NCI-H128 (cell line): ENCODE data around the gene VWA5B1.

Experiments
- DNase-seq: peaks from one replicate; lab custom pipeline; 2025; ENCODE audit not compliant: unreplicated experiment; lab: John Stamatoyannopoulos, UW

VWA5B1 gene

DNA sequence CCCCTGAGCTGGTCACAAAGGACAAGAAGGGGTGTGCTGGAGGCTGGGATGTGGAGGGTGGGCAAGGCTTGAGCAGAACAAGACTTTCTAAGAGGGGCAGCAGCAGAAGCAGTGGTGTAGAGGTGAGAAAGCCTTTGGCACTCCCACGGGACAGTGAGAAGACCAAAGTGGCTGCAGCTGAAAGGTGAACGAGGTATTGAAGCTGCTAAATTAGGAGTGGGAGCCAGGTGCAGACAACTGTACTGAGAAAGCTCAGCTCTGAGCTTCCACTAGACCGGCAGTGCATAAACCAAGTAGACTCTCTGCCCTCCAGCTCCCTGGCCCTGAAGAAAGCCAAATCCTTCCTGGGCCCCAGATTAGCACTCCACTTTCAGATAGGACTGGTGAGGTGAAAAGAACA is 93.0 kb downstream of the VWA5B1 start:
- no peak for DNase-seq

DNA sequence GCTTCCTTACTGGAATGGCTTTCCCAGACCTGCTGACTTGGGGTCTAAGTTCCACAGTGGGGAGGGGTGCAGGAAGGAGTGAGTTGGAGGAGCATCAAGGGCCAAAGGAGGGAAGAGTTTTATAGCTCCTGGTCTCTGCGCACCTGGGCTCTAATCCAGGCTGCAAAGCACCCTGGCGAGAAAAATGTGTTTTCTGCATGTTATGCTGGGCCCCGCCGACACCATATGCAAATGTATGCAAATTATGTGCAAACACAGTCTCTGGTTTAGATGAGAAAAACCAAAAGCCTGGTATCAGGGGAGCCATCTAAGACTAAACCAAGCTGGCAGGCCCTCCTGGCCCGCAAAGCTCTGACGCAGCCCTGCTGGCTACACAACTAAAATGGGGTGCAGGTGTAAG is 95.0 kb downstream of the VWA5B1 start:
- no peak for DNase-seq

DNA sequence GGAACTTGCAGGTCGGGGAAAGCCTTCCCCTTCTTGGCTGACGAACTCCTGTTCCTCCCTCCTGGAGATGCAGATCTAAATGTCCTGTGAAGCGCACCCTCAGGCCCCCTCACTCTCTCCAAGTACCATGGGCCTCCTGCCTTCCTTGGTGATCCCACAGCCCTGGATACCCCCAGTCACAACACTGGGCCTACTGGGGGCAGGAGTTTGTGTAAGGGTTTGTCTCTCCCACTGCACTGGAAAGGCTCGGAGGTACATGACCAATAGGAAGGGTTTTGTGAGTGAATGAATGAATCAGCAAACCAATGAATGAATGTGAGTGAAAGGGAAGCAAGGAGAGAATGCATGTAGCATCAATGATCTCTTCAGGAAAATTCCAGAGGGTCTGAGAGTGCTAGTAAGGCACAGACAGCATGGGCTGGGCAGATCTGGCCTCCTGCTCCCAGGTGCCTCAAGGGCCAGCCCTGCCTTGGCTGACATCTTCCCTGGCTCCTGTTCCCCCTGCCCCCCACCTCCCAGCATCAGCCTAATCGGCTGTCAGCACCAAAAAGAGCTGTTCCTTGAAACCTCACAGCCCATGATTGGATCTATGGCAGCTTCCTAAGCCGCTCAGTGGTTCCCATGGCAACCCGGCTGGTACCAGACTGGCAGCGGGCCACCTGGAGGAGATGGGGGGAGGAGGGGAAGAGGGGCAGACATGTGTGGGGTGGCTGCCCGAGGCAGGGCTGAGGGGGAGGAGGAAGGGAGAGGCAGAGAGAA is 95.8 kb downstream of the VWA5B1 start:
- DNase-seq, result no peak

DNA sequence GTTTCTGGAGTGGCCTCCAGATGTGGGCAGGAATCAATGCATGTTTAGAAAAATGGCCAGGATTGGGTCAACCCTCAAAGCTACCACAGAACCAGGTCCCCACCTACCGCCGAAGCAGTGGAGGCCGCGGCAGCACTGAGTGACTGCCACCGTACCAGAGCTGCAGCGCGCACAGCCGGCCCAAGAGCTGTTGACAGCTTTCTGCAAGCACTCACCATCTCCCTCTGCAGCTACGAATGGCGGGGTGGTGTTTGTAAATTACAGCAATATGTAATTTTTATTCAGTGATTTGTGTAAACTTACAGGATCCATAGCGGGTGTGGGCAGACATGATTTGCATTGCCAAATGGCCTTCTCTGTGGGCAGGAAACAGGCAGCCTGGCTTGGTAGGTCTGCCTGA is 98.9 kb downstream of the VWA5B1 start:
- no peak for DNase-seq

DNA sequence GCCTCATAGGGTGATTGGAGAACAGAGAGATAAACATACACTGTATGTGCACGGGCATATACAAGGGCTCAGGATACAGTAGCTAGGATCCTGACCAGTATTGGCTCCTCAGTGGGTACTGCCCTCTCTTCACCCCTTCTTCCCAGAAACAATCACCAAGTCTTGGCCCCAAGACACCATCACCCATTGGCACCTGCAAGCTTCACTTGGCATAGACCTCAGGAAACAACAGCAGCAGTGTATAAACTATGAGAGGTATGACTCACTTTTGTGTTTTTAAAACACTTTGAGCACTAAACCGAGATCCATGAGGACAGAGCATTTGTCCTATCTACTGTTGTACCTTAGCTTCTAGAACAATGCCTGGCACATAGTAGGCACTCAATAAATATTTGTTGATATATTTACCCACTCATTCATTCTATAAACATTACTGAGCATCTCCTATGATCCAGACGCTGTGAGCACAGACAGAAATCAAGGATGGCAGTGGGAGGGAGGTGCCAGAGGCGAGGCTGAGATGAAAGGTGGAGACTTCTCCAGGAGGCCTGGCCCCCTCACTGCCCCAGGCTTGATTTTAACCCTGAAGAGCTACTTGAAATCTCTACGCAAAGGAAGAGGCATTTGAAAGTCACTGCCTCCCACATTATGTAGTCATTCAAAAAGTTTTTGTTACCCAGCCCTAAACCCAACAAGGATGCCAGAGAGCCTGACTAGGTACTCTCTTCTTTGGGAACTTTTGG is 100.1 kb downstream of the VWA5B1 start:
- no peak for DNase-seq

DNA sequence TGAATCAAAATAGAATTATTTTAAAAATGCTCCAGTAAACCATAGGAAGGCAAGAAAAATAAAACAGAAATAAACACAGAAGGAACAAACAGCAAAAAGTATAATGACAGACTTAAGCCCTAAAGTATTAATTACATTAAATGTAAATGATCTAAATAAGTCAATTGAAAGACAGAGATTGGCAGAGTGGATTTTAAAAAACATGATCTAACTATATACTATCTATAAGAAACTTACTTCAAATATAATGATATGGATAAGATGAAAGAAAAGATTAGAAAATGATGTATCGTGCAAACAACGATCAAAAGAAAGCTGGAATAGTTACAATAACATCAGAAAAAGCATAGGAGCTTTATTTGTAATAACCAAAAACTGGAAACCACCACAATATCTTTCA is 104.6 kb downstream of the VWA5B1 start:
- DNase-seq, result no peak

DNA sequence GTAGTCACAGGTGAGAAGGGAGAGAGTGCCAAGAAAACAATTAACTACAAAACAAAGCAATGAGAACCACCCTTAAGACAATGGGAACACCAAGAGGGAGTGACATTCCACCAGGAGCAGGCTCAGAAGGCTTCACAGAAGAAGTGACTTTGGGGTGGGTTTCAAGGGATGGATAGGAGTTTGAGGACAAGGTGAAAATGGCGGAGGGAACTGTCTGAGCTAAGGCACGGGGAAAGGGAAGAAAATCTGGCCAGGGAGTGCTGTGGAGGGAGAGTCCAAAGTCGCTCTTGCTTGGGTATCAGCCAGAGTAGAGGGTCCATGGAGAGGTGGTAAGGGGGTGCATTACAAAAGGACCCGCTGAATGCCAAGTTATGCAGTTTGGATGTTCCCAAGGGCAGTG is 108.1 kb downstream of the VWA5B1 start:
- no peak for DNase-seq

DNA sequence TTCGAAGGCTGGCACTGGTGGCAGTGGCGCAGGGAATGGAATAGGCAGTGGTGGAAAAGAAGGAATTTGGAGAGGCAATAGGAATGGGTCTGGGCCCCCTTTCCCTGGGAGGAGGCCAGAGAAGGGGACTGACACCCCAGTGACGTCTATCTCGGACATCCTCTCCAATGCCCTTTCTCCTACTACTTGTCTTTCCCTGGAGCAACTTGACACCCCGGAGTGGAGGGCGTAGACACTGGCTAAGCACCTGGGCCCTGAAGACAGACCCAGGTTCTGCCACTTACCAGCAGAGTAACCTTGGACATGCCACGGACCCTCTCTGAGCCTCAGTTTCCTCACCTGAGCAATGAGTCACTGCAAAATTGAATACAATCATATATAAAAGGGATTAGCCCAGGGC is 108.5 kb downstream of the VWA5B1 start:
- no peak for DNase-seq

DNA sequence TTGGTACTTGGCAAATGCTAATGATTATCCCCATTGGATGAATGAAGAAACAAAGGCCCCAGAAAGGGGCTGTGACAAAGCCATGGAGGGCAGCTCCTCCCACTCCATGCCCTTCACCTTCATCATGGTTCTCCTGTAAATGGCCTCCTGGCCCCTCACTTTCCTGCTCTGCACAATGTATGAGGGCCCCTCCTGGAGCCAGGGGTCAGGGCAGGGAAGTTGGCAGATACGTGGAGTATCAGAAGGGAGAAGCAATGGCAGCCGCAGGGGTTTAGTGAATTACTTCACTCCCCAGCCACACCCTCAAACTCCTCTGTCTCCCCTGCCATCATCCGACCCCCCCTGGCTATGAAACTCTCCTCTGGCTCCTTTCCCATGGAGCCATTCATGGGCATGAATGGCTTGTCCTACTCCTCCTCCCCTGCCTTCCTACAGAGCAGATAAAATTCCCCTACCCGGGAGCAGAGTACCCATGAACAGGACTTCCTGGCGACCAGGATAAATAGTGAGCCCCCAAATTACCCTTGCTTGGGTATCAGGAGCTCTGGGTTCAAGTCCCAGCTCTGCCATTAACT is 109.0 kb downstream of the VWA5B1 start:
- DNase-seq, result no peak

DNA sequence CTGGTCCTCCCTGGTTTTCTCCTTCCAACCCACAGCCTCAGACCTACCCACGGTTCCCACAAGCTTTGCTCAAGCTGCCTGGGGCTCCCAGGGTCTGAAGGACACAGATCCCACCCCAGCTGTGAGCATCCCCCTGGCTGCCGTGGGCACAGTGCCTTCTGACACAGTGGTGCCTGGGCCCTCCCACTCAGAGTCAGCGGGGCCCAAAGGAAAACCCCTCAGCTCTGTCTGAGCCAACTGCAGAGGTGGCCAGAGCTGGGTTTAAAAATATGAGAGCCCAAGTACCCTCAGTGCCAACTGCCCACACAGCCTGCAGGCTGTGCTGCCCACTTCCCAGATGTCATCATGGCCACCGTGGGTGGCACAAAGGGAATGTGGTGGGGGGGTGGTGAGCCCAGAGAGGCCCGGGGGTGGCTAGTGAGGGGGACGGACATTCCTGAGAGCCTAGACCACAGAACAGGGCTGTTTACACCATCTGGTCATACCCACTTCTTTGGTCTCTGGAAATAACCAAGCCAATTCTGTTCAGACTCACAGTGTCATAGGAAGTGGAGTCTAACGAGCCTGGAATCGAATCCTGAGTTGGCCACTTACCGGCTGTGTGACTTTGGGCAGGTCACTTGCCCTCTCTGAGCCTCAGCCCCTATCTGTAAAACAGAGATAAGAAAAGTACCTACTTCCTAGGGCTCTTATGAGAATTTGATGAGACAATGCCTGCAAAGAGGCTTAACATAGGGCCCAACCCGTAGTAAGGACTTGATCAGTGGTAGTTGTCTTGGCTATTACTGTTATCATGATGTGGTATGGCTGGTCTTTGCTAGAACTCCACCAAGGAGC is 109.9 kb downstream of the VWA5B1 start:
- no peak for DNase-seq

DNA sequence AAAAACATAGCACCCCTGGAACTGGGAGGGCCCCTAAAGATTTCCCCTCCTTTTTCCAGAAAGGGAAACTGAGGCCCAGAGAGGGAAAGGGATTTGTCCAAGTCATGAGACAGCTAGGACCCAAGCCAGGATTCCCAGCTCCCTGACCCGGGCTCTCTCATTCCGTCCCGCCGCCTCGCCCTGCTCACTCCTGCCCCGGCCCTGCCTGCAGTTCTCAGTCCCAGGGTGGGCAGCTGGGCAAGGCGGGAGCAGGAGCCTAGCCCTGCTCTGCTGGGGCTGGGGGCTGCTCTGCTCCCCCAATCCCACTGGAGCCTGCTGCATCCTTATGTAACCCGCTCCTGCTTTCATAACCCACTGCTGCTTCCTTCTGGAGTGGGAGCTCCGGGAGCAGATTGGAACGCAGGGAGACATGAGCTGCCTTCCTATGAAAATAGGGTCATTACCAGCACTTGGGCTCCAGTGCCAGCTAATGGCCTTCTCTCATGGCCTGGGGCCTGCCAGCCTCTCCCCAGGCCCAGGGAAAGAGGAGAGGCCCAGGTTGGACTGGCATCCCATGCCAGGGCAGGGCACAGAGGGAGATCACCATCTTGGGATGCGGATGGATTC is 110.8 kb downstream of the VWA5B1 start:
- DNase-seq, result no peak

DNA sequence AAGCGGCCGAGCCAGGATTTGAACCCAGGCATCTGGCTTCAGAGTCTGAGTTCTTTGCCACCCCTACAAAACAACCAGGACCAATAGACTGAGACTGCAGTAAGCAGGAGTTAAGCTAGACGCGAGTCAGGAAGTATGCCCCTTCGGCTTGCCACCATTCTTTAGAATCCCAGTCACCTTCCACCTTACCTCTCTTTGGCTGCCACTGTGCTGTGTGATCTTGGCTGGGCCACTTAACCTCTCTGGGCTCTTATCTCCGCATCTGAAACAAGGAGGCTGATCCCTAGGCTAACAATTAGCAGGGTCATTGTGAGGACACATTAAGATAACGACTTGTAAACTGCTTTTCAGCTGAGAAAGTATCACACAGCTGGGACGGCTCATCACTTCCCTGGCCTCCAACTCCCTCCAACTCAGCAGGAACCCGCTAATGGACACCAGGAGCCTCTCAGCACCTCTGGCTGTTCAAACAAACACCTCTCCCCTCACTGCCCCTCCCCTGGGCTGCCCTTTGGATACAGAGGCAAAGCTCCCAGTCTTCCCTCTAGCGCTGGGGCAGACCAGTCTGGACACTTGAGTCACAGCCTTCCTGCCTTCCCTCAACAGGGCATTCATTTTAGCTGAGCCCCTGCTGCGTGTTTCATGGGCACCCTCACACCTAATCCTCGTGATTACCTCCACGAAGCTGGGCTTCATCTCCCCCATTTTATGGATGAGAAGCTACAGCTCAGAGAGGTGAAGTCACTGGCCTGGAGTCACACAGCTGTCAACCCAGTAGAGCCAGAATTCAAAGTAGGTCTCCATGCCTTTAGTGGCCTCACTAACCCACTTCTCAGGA is 112.1 kb downstream of the VWA5B1 start:
- no peak for DNase-seq

DNA sequence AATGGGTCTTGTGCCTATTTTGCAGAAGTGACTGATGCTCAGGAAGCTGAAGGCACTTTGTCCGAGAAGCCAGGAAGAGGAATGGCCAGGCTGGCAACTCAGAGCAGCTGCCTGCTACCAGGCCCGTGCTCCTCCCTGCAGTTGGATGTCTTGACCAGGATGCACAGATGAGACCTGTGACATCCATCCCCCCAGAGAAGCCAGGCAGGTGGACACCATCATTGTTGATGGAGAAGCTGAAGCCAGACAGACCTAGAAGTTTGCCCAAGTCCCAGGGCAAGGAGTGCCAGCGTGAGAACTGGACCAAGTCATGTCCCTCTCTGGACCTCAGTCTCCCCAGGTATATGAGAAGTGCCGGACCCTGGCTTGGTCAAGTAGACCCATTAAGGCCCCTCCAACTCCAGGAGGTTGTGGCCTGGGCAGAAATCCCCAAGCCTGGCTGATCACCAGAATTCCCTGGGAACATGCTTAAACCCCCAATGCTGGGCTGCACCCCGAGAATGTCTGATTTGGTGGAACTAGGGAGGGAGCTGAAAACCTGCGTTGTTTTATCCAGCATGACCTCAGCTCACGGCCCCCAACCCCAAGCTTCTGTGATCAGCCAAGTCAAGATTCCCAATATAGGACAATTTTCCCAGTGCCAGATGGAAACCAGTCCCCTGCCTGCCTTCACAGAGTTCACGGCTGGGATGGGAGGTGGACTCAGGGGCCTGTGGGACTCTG is 112.9 kb downstream of the VWA5B1 start:
- no peak for DNase-seq

DNA sequence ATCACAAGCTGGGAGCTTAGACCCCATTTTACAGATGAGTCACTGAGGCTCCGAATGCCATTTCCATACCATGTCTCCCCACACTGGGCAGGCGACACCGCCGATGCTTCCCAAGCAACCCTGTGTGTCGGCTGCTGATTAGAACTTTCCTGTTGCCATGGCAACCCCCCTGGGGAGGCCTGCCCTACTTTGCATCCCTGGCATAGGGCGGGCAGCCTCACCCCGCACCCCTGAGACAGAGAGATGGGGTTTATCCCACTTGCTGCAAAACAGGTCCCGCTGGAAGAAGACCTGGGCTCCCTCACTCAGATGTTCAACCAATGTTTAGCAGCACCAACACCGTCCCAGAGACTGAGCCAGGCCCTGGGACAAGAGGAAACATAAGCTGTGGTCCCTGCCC is 113.8 kb downstream of the VWA5B1 start:
- no peak for DNase-seq
